H1 (cell line): ENCODE measurements around the gene PROSER2. TPM values are rescaled to one million over a fixed set of nuclear protein-coding genes. Genes with fewer than 3 reads are reported as not detected.

Experiments
- CREB1 ChIP-seq: IDR thresholded peaks from 2 replicates; pipeline ENCODE4 v1.6.1; 2012; ENCODE audit warnings: inconsistent platforms
- MAX ChIP-seq: IDR thresholded peaks from 2 replicates; pipeline ENCODE4 v1.6.1; 2012; ENCODE audit warnings: inconsistent platforms
- POLR2AphosphoS5 ChIP-seq: IDR thresholded peaks from 2 replicates; pipeline ENCODE4 v1.6.1; 2011; ENCODE audit warnings: low read depth, low read length
- RNF2 ChIP-seq: fragments of 200-900, 300-1000 bp; sonication (generic); IDR thresholded peaks from 2 replicates; pipeline ENCODE4 v1.7.1; 2016; ENCODE audit warnings: borderline replicate concordance, low read depth, mild to moderate bottlenecking, antibody characterized with exemption, low read length; ENCODE audit not compliant: poor library complexity, severe bottlenecking; ENCODE audit errors: missing control alignments
- SUZ12 ChIP-seq: fragments of 200-600 bp; sonication (generic); IDR thresholded peaks from 2 replicates; pipeline ENCODE4 v1.6.1; 2012; ENCODE audit warnings: mild to moderate bottlenecking, inconsistent platforms, low read length, moderate library complexity, mixed read lengths
- polyA plus RNA-seq, 7 experiments: library from polyadenylated mRNA; depleted of rRNA in 3 of 7; stranded (reverse) in 5 of 7; unstranded in 2 of 7; fragments of >200 nt in 5 of 7; fragments of 200-250 nt in 2 of 7; gene quantifications; 1 replicate in 5 of 7; 2 replicates in 1 of 7; 4 replicates in 1 of 7; pipeline versions ENCODE4 v1.2.1 to v1.2.3, GENCODE V29; 2011 to 2013; ENCODE audit warnings: missing spikeins in 2 of 7, mixed read lengths in 2 of 7
- total RNA-seq: library from RNA; stranded (reverse); fragmentation: NEBNext Ultra II Directional; extraction: Animal tissue kit (Norgen Biotek cat#: 25700); gene quantifications from 2 replicates; pipeline ENCODE4 v1.2.1, GENCODE V29; 2021
- TF ChIP-seq, protein P1 (sequence below), 3 experiments: IDR thresholded peaks; 1 replicate in 2 of 3; 2 replicates in 1 of 3; pipeline versions ENCODE4 v1.5.1 to v1.6.1; 2011; ENCODE audit warnings: low read length in 3 of 3, mild to moderate bottlenecking in 3 of 3, inconsistent platforms in 2 of 3, low read depth in 1 of 3, moderate library complexity in 1 of 3; ENCODE audit not compliant: insufficient read depth in 1 of 3; ENCODE audit errors: control extremely low read depth in 1 of 3

PROSER2 gene
- total and polyA plus RNA-seq, 2 of the 8 experiments (the other 6 are each of a cell fraction or from before 2014, with no cell fraction given) = 3.9 to 13.7 TPM

DNA sequence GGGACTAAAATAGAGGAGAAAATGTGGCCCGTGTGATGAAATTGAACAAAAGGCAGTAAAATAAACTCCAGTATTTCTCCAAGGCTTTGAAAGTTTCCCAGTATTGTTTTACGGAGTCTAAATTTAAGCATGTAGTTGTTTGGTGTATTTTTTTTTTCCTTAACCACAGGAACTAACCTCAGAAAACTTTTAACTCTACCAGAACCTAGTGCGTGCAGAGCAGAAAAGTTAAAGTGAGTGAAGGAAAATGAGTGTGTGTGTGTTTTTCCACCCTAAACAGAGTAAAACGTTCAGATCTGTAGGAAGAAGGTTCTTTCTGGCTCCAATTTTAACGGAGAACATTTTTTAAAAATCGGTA is 812 bp downstream of the PROSER2 start (continued):
- no peak for TF ChIP-seq MAX
- TF ChIP-seq, protein P1, sequence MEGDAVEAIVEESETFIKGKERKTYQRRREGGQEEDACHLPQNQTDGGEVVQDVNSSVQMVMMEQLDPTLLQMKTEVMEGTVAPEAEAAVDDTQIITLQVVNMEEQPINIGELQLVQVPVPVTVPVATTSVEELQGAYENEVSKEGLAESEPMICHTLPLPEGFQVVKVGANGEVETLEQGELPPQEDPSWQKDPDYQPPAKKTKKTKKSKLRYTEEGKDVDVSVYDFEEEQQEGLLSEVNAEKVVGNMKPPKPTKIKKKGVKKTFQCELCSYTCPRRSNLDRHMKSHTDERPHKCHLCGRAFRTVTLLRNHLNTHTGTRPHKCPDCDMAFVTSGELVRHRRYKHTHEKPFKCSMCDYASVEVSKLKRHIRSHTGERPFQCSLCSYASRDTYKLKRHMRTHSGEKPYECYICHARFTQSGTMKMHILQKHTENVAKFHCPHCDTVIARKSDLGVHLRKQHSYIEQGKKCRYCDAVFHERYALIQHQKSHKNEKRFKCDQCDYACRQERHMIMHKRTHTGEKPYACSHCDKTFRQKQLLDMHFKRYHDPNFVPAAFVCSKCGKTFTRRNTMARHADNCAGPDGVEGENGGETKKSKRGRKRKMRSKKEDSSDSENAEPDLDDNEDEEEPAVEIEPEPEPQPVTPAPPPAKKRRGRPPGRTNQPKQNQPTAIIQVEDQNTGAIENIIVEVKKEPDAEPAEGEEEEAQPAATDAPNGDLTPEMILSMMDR (IDR thresholded peaks at IDR 0.05; ENCODE audit: control extremely low read depth in 1 of 3, insufficient read depth in 1 of 3, low read depth in 1 of 3, low read length in 3 of 3) = no peak
- no peak for TF ChIP-seq CREB1
- no peak for TF ChIP-seq SUZ12
- no peak for TF ChIP-seq POLR2AphosphoS5
- no peak for TF ChIP-seq RNF2
